Inferior parietal cortex (tissue), 1 donor: ENCODE data around the gene AGTRAP.

Experiments
- DNase-seq: peaks from one replicate; pipeline ENCODE4 v3.0.0-alpha.2; 2016; ENCODE audit errors: extremely low spot score

The AGTRAP gene

GRCh38 chr1:11764115-11764514 is 28.2 kb downstream of the AGTRAP start:
- DNase-seq = no peak

GRCh38 chr1:11764519-11764918 is 28.6 kb downstream of the AGTRAP start:
- DNase-seq = no peak

- no peak for DNase-seq
These were observed 29.9 kb downstream of the AGTRAP start for GRCh38 chr1:11765661-11766428.

- DNase-seq = no peak
These were observed 30.5 kb downstream of the AGTRAP start for GRCh38 chr1:11766429-11766776.

GRCh38 chr1:11767922-11768704 is 32.2 kb downstream of the AGTRAP start:
- DNase-seq = no peak

- no peak for DNase-seq
These were observed 32.9 kb downstream of the AGTRAP start for GRCh38 chr1:11768821-11769220.

GRCh38 chr1:11769274-11769673 is 33.3 kb downstream of the AGTRAP start:
- DNase-seq = no peak

- DNase-seq = no peak
These were observed 34.1 kb downstream of the AGTRAP start for GRCh38 chr1:11770011-11770410.

- no peak for DNase-seq
These were observed 35.6 kb downstream of the AGTRAP start for GRCh38 chr1:11771481-11772043.

- no peak for DNase-seq
These were observed 36.5 kb downstream of the AGTRAP start for GRCh38 chr1:11772458-11772857.

- DNase-seq = no peak
These were observed 38.8 kb downstream of the AGTRAP start for GRCh38 chr1:11774753-11775152.

GRCh38 chr1:11777658-11778322 is 41.9 kb downstream of the AGTRAP start:
- DNase-seq = no peak

GRCh38 chr1:11778336-11778735 is 42.4 kb downstream of the AGTRAP start:
- DNase-seq = no peak

- DNase-seq = no peak
These were observed 43.1 kb downstream of the AGTRAP start for GRCh38 chr1:11778844-11779623.

- DNase-seq = no peak
These were observed 43.9 kb downstream of the AGTRAP start for GRCh38 chr1:11779715-11780379.

GRCh38 chr1:11780380-11781147 is 44.6 kb downstream of the AGTRAP start:
- no peak for DNase-seq

GRCh38 chr1:11781297-11781696 is 45.4 kb downstream of the AGTRAP start:
- DNase-seq = no peak

GRCh38 chr1:11782127-11782708 is 46.3 kb downstream of the AGTRAP start:
- no peak for DNase-seq

GRCh38 chr1:11783556-11783955 is 47.6 kb downstream of the AGTRAP start:
- no peak for DNase-seq
